Natural killer cell (primary cell): ENCODE measurements around the gene ENO2. TPM values are rescaled to one million over a fixed set of nuclear protein-coding genes. Genes with fewer than 3 reads are reported as not detected.

Experiments used
- ATAC-seq, 3 donors: fragments of 150-1000 bp in 2 of 3; fragments of 200-7000 bp in 1 of 3; cut with Tn5 transposase; 1 replicate in 1 of 3; 2 replicates in 2 of 3; pipeline ENCODE4 v1.10.0; 2021; ENCODE audit warnings: mild to moderate bottlenecking in 2 of 3, moderate library complexity in 2 of 3
- DNase-seq, 2 donors: peaks; one replicate each; pipeline versions ENCODE4 v3.0.0 to v3.0.0-alpha.2; 2013 to 2021; ENCODE audit warnings: mixed read lengths in 1 of 2
- H3K27ac ChIP-seq: one replicate; pipeline ENCODE4 v1.5.1; 2013; ENCODE audit warnings: mild to moderate bottlenecking, low read length
- H3K27me3 ChIP-seq: one replicate; pipeline ENCODE4 v1.6.1; 2013; ENCODE audit warnings: low read length; ENCODE audit not compliant: control insufficient read depth, insufficient read depth
- H3K36me3 ChIP-seq: one replicate; pipeline ENCODE4 v1.6.1; 2013; ENCODE audit warnings: low read length; ENCODE audit not compliant: control insufficient read depth, insufficient read depth
- H3K4me1 ChIP-seq: one replicate; pipeline ENCODE4 v1.6.1; 2013; ENCODE audit warnings: low read length; ENCODE audit not compliant: control insufficient read depth, insufficient read depth
- H3K4me3 ChIP-seq: one replicate; pipeline ENCODE4 v1.5.1; 2013; ENCODE audit warnings: low read length
- H3K9me3 ChIP-seq: one replicate; pipeline ENCODE4 v1.6.1; 2013; ENCODE audit warnings: low read length; ENCODE audit not compliant: control insufficient read depth, insufficient read depth
- H3K27ac Mint-ChIP-seq, 2 donors: one replicate each; pipeline ENCODE4 v1.8.0; 2022; ENCODE audit warnings: mild to moderate bottlenecking in 2 of 2, mixed read lengths in 2 of 2, moderate library complexity in 1 of 2
- H3K27me3 Mint-ChIP-seq, 2 donors: one replicate each; pipeline ENCODE4 v1.8.0; 2022; ENCODE audit warnings: low read depth in 2 of 2, mixed read lengths in 2 of 2
- H3K36me3 Mint-ChIP-seq: one replicate; pipeline ENCODE4 v1.8.0; 2022; ENCODE audit warnings: mixed read lengths
- H3K4me1 Mint-ChIP-seq, 2 donors: one replicate each; pipeline ENCODE4 v1.8.0; 2022; ENCODE audit warnings: mixed read lengths in 2 of 2
- H3K4me3 Mint-ChIP-seq: one replicate; pipeline ENCODE4 v1.8.0; 2022; ENCODE audit warnings: mild to moderate bottlenecking, moderate library complexity, mixed read lengths
- H3K9me3 Mint-ChIP-seq, 2 donors: one replicate each; pipeline ENCODE4 v1.8.0; 2022; ENCODE audit warnings: mixed read lengths in 2 of 2
- CTCF ChIP-seq: fragments of 200-600 bp; IDR thresholded peaks from one replicate; pipeline ENCODE4 v1.8.0; 2022; ENCODE audit warnings: antibody characterized with exemption
- WGBS: methylation state at CpG from one replicate; pipeline ENCODE4 v1.1.7; 2013; ENCODE audit warnings: missing lambda C conversion rate; ENCODE audit not compliant: insufficient coverage; 5-methylcytosine and 5-hydroxymethylcytosine counted together
- intact Hi-C: fragments of 100-400 bp; cut with micrococcal nuclease; formaldehyde crosslinking; loops from one replicate; pipeline ENCODE4 v1.14.2; 2022
- total RNA-seq, 4 donors: library from RNA; stranded (reverse); fragments of 120-200 nt in 1 of 4; gene quantifications; one replicate each; pipeline versions ENCODE4 v1.2.3 to v1.2.4, GENCODE V29; 2013 to 2022

The ENO2 gene
- total RNA-seq, 3 donors from 2014 or later (not counting 1 experiment from before 2014, with no cell fraction given): 21.6 to 30.8 (median 23.1) TPM

DNA sequence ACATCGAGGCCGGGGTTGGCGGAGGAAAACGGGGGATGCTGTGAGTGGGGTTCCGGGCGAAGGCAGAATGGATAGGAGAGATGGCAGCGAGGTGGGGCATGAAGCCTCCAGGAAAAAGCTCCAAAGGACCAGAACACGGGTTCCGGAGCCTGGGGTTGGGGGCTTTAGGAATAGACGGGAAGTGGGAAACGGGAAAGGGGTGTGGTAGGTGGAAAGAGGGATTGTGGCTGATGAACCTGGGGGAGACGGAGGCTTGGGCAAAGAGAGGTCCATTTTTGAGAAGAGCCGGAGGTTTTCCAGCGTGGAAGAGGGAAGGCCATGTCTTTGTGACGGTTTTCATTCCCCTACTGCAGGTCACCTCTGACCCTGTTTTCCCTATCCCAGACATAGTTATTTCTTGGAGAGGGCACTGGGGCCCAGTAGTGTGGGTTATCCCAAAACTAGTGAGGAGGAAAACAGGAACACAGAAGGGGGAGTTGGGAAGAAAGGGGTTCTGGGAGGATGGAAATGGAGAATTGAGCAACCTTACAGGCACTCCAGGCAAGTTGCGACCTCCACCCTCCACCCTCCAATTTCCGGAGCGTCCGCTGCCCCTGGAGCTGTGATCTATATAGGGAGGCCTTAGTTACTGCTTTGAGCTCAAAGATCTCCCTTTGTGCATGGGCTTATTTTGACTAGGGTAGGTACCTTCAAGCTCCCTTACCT, 14.5 kb downstream of the ENO2 start:
- H3K9me3 ChIP-seq: no peaks in the 10 kb centered on the region
- H3K27me3 ChIP-seq: no peaks in the 10 kb centered on the region
- Mint-ChIP-seq H3K4me1 (peaks cover 38 to 43% of the 10 kb centered on the region in 2 donors), H3K9me3 (no peaks in the 10 kb centered on the region), H3K27me3 (no peaks in the 10 kb centered on the region), H3K36me3 (no peaks in the 10 kb centered on the region), H3K27ac (peak overlapping the region; percentile 72 to 86), H3K4me3 (peak overlapping the region; percentile 92)
- no peaks in the 10 kb centered on the region for H3K36me3 ChIP-seq
- intact Hi-C loops: no loop called here
- 36% methylated on average over 18 of the region's 19 CpGs for WGBS
- peaks cover 32% of the 10 kb centered on the region for H3K4me1 ChIP-seq
- H3K27ac ChIP-seq: peak overlapping the region; percentile 65
- no peak for ATAC-seq
- no peak for TF ChIP-seq CTCF
- DNase-seq: peak in 1 of 2 donors; percentile 43
- peak overlapping the region; percentile 38 for H3K4me3 ChIP-seq

- H3K27me3 Mint-ChIP-seq: no peaks in the 10 kb centered on the region
- no peak overlapping the region for H3K4me3 ChIP-seq
- H3K27me3 ChIP-seq: no peaks in the 10 kb centered on the region
- H3K4me3 Mint-ChIP-seq: peak overlapping the region; percentile 92
- intact Hi-C loops: no loop called here
- TF ChIP-seq CTCF: no peak
- DNase-seq: peak in 1 of 2 donors; percentile 55
- H3K4me1 ChIP-seq: peaks cover 23% of the 10 kb centered on the region
- H3K27ac ChIP-seq: no peak overlapping the region
- peaks cover 4% of the 10 kb centered on the region for H3K36me3 ChIP-seq
- no peaks in the 10 kb centered on the region for H3K9me3 Mint-ChIP-seq
- ATAC-seq: no peak
- H3K36me3 Mint-ChIP-seq: no peaks in the 10 kb centered on the region
- H3K27ac Mint-ChIP-seq: peak overlapping the region; percentile 72 to 86
- H3K9me3 ChIP-seq: no peaks in the 10 kb centered on the region
- peaks cover 31 to 35% of the 10 kb centered on the region in 2 donors for H3K4me1 Mint-ChIP-seq
- WGBS: 96% methylated on average over 6 of the region's 7 CpGs
These were observed 15.4 kb downstream of the ENO2 start for GRCh38 chr12:6929466-6930452.

GRCh38 chr12:6932766-6933165, 18.4 kb downstream of the ENO2 start:
- no CpG with 5 or more reads among the region's 1 CpG for WGBS
- intact Hi-C loops: no loop called here
- Mint-ChIP-seq H3K4me1 (peaks cover 25 to 33% of the 10 kb centered on the region in 2 donors), H3K27ac (peak overlapping the region in 1 of 2 donors; percentile 72), H3K9me3 (no peaks in the 10 kb centered on the region), H3K4me3 (no peak overlapping the region), H3K27me3 (no peaks in the 10 kb centered on the region), H3K36me3 (no peaks in the 10 kb centered on the region)
- TF ChIP-seq CTCF: no peak
- peak in 1 of 2 donors; percentile 47 for DNase-seq
- H3K27me3 ChIP-seq: no peaks in the 10 kb centered on the region
- H3K36me3 ChIP-seq: peaks cover 4% of the 10 kb centered on the region
- ATAC-seq: no peak
- H3K4me1 ChIP-seq: peaks cover 31% of the 10 kb centered on the region
- no peak overlapping the region for H3K27ac ChIP-seq
- no peak overlapping the region for H3K4me3 ChIP-seq
- no peaks in the 10 kb centered on the region for H3K9me3 ChIP-seq
